Measurements from ENCODE around the gene KRTAP11-1. TPM values are rescaled to one million over a fixed set of nuclear protein-coding genes. Genes with fewer than 3 reads are reported as not detected.

The KRTAP11-1 gene
- polyA plus RNA-seq, 6 donors from 2014 or later = not detected

Other genes starting within 250 kb of the KRTAP11-1 start
- not detected for gene KRTAP20-2, start 246.4 kb downstream of the KRTAP11-1 start, polyA plus RNA-seq (ENCODE audit: low read depth in 6 of 6)
- gene KRTAP20-3, start 238.7 kb downstream of the KRTAP11-1 start, polyA plus RNA-seq (ENCODE audit: low read depth in 6 of 6) = not detected
- gene KRTAP21-3, start 162.8 kb downstream of the KRTAP11-1 start, polyA plus RNA-seq (ENCODE audit: low read depth in 6 of 6) = not detected
- gene KRTAP21-2, start 134.3 kb downstream of the KRTAP11-1 start, polyA plus RNA-seq (ENCODE audit: low read depth in 6 of 6) = not detected
- gene KRTAP21-1, start 126.2 kb downstream of the KRTAP11-1 start, polyA plus RNA-seq (ENCODE audit: low read depth in 6 of 6) = not detected
- not detected for gene KRTAP8-1, start 68.3 kb downstream of the KRTAP11-1 start, polyA plus RNA-seq (ENCODE audit: low read depth in 6 of 6)
- not detected for gene KRTAP7-1, start 51.8 kb downstream of the KRTAP11-1 start, polyA plus RNA-seq (ENCODE audit: low read depth in 6 of 6)
- gene KRTAP19-8, start 156.9 kb upstream of the KRTAP11-1 start, polyA plus RNA-seq (ENCODE audit: low read depth in 6 of 6) = not detected